ENCODE data around the gene PRSS57.
"Not testable (repeated sequence)": the region's sequence is repeated elsewhere in the genome, so short reads cannot be mapped to it uniquely, and the experiment has no call there.

The PRSS57 gene

DNA sequence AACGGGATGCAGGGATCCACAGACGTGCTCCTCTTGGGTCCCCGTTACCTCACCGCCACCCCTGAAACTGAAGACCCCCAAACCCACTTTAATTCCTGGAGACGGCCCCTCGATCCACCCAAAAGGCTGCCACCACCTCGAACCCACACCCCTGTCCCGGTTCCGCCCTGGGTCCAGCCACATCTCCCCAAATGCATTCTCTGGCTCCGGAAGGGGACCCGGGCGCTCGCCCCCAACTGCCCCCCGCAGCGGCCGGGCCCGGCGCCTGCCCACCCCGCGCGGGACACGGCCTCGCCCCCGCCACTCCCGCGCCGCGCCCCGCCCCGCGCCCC, 19.3 kb downstream of the PRSS57 start:
- in situ Hi-C loops (cut with MboI; ENCODE audit: low sequenced_read_pairs) = no loop called here

GRCh38 chr19:674282-675151, 20.7 kb downstream of the PRSS57 start:
- in situ Hi-C loops (cut with MboI; ENCODE audit: low sequenced_read_pairs) = no loop called here

DNA sequence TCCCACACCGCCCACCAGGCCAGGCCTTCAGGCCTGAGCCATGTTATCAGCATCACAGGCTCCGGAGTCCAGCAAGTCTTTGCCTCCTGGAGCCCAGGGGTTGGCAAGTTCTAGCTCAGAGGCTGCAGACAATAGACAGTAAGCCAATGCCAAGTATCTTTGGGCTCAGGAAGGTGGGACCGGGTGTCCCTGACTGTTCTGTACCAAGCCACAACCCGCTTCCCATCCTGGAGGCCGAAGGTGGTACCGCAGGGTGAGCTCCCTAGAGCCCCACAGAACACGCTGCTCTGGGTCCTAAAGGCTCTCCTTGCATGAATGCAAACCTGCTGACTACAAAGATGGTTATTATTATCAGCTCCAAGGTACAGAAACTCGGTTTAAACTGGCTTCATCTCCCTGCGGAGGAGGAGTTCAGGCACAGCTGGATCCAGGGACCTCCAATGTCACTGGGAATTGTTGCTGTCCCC, 24.6 kb downstream of the PRSS57 start:
- in situ Hi-C loops (cut with MboI; ENCODE audit: low sequenced_read_pairs) = no loop called here

DNA sequence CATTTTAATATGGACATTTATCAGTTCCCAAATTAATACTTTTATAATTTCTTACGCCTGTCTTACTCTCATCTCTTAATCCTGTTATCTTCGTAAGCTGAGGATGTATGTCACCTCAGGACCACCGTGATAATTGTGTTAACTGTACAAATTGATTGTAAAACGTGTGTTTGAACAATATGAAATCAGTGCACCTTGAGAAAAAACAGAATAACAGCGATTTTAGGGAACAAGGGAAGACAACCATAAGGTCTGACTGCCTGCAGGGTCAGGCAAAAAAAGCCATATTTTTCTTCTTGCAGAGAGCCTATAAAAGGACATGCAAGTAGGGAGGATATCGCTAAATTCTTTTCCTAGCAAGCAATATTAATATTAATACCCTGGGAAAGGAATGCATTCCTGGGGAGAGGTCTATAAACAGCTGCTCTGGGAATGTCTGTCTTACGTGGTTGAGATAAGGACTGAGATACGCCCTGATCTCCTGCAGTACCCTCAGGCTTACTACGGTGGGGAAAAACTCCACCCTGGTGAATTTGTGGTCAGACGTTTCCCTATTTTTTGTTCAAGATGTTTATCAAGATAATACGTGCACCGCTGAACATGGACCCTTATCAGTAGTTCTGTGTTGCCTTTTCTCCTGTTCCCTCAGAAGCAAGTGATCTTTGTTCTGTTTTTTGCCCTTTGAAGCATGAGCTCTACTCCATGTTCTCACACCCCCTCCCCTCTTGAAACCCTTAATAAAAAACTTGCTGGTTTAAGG, 26.4 kb downstream of the PRSS57 start:
- in situ Hi-C loops (cut with MboI; ENCODE audit: low sequenced_read_pairs) = not testable (repeated sequence)

DNA sequence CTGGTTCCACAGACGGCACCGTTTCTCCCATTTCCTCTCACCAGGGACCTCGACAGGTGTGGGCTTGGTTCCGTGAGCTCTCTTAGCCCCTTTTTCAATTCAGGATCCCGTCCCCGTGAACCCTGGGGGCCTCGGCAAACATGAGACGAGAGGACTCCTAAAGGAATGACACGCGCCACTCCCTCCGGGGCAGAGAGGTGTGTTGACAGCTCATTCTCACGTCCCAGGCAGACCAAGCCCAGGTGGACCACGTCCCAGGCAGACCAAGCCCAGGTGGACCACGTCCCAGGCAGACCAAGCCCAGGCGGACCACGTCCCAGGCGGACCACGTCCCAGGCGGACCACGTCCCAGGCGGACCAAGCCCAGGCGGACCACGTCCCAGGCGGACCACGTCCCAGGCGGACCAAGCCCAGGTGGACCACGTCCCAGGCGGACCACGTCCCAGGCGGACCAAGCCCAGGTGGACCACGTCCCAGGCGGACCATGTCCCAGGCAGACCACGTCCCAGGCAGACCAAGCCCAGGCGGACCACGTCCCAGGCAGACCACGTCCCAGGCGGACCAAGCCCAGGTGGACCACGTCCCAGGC, 28.2 kb downstream of the PRSS57 start:
- in situ Hi-C loops (cut with MboI; ENCODE audit: low sequenced_read_pairs) = not testable (repeated sequence)

GRCh38 chr19:664913-665443, 30.3 kb downstream of the PRSS57 start:
- in situ Hi-C loops (cut with MboI; ENCODE audit: low sequenced_read_pairs) = no loop called here

- in situ Hi-C loops (cut with MboI; ENCODE audit: low sequenced_read_pairs) = no loop called here
Measured at GRCh38 chr19:663682-664117, 31.6 kb downstream of the PRSS57 start.

- in situ Hi-C loops (cut with MboI; ENCODE audit: low sequenced_read_pairs) = no loop called here
Measured at GRCh38 chr19:662962-663681, 32.1 kb downstream of the PRSS57 start, which contains the start of gene RNF126. Gene RNF126 (minus strand): TSS chr19:663214. CDS start chr19:663121, 93 bp downstream.

DNA sequence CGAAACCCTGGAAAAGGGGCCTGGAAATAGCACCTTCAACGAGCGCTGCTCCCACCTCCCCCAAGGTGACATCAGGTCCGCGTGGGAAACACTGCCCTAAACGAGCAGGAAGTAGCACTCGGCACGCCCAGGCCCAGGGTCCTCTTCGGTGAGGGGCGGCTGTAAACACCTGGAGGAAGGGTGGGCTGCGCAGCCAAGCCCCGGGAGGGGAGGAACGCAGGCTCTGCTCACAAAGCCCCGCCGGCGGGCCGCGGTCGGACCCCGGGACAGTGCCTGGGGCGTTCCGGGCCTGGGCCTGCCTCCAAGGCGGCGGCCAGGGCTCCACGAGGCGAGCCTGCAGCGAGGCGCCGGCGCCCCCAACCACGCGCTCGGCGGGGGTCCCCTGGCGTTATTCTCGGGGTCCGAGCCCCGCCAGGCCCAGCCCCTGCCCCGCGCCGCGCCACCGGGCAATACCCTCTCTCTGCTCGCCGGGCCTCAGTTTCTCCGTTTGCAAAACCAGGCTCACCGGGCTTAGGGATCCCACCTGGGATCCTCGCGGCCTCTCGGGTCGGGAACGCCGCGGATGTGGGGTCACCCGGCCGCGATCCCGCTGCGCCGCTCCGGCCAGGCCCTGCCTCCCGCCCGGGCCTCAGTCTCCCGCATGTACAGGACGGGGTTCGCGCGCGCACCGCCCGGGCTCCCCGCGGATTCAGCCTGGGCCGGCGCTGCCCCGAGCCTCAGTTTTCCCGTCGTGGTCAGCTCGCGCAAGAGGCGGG, 32.9 kb downstream of the PRSS57 start:
- in situ Hi-C loops (cut with MboI; ENCODE audit: low sequenced_read_pairs) = no loop called here

DNA sequence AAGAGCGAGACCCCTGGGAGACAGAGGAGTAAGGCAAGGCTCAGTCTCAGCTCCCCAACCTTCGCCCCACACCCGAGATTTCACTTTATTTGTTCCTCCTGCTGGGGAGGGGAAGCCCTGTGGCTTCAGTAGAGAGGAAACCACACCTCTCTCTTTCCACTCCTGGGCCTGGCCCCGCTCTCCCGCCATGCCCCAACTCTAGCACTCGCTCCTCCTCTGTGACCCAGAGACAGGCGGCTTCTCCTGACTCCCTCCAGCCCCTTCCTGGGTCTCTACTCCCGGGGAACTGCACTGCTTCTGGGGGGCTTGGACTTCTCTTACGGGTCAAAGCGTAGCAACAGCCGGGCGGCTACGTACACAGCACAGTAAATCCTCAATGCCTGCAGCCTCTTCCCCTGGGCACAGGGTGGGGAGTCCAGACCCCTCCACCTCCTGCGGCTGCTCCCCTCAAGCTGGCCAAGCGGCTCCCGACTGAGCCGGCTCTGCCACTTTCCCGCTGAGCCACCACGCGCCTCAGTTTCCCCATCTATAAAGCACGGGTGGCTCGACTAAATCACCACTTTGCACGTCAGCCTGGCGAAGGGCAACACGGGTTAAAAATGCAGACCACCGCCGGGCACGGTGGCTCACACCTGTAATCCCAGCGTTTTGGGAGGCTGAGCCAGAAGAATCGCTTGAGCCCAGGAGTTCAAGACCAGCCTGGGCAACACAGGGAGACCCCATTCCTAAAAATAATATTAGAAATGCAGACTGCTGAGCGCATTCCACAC, 33.6 kb downstream of the PRSS57 start:
- in situ Hi-C loops (cut with MboI; ENCODE audit: low sequenced_read_pairs) = no loop called here

- in situ Hi-C loops (cut with MboI; ENCODE audit: low sequenced_read_pairs) = no loop called here
Measured at GRCh38 chr19:660793-661426, 34.3 kb downstream of the PRSS57 start.

- in situ Hi-C loops (cut with MboI; ENCODE audit: low sequenced_read_pairs) = no loop called here
Measured at GRCh38 chr19:658916-659839, 36.1 kb downstream of the PRSS57 start.

- in situ Hi-C loops (cut with MboI; ENCODE audit: low sequenced_read_pairs) = no loop called here
Measured at GRCh38 chr19:658059-658839, 37.0 kb downstream of the PRSS57 start.

DNA sequence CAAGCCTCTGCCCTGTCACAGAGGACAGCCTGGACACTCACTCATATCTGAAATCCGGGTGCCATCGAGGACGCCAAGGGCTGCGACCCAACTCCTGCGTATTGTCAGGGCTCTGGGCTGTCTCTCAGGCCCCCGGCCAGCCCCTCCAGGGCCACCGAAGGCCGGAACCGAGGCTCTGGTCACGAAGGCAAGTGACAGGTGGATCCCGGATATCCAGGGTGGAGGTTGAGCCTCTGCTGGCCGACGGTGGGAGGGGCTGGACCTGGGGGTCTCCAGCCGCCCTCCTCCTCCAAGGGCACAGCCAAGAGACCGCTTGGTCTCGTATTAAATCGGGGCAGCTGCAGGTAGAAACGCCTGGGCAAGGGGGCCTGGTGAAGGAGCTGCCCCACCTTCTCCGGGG, 37.6 kb downstream of the PRSS57 start:
- in situ Hi-C loops (cut with MboI; ENCODE audit: low sequenced_read_pairs) = no loop called here

- in situ Hi-C loops (cut with MboI; ENCODE audit: low sequenced_read_pairs) = no loop called here
Measured at GRCh38 chr19:656751-657559, 38.3 kb downstream of the PRSS57 start.

- in situ Hi-C loops (cut with MboI; ENCODE audit: low sequenced_read_pairs) = no loop called here
Measured at GRCh38 chr19:655691-656090, 39.6 kb downstream of the PRSS57 start.
